GM12872 (cell line): ENCODE results near the gene CST9.

Source experiments
- TF ChIP-seq, protein P1 (sequence below): IDR thresholded peaks from 3 replicates; pipeline ENCODE4 v1.5.1; 2011; ENCODE audit warnings: low read depth, mild to moderate bottlenecking, low read length, moderate library complexity; ENCODE audit not compliant: insufficient read depth

The CST9 gene

GRCh38 chr20:23570178-23570760 is 35.4 kb downstream of the CST9 start:
- TF ChIP-seq, protein P1, sequence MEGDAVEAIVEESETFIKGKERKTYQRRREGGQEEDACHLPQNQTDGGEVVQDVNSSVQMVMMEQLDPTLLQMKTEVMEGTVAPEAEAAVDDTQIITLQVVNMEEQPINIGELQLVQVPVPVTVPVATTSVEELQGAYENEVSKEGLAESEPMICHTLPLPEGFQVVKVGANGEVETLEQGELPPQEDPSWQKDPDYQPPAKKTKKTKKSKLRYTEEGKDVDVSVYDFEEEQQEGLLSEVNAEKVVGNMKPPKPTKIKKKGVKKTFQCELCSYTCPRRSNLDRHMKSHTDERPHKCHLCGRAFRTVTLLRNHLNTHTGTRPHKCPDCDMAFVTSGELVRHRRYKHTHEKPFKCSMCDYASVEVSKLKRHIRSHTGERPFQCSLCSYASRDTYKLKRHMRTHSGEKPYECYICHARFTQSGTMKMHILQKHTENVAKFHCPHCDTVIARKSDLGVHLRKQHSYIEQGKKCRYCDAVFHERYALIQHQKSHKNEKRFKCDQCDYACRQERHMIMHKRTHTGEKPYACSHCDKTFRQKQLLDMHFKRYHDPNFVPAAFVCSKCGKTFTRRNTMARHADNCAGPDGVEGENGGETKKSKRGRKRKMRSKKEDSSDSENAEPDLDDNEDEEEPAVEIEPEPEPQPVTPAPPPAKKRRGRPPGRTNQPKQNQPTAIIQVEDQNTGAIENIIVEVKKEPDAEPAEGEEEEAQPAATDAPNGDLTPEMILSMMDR = no peak

- TF ChIP-seq, protein P1 = no peak
These were observed 36.1 kb downstream of the CST9 start for GRCh38 chr20:23569570-23569969.

DNA sequence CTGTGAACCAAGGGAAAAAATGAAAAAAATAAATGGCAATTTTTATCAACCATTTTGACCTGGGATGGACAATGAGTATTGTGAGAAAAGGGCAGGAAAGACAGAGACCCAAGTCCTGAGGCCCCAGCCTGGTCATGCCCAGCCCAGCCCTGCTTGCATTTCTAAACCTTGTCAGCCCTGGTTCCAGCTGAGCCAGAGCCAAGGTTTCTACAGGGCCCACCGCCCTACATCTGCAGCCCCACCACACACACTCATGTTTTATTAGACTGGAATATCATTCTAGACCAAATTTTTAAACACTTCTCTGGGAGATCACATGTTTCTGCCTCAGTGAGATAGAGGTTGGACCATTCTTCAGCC is 36.8 kb downstream of the CST9 start:
- TF ChIP-seq, protein P1 = no peak

DNA sequence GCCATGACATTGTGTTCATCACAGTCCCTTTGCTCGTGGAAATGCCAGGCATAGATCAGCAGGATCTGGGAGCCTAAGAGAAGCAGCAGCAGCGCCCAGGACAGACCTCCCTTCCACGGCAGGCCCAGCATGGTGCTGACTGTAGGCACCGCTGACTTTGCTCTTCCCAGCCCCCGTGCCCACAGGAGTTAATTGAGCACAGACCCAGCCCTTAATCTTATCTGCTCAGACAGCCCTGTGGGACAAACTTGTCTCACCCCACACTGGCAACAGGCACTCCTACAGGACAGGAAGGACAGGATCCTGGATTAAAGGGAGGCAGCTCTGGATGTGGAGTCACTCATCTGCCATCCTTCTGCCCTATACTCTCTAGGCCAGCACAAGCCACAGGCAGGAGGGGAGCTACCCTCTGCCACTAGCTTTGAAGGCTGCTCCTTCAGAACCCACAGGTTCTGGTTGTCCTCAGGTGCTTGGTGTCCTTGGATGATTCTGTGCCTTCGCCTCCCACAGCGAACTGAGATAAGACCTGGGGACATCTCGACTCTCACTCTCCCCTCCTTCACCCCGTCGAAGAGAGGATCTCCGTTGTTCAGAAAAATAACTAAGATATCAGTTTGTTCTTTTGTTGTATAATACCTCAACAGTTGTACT is 37.3 kb downstream of the CST9 start, which contains the start of gene CST9L:
TSS of gene CST9L (minus strand) at position 165 of the 651 bp plus-strand sequence. CDS start at position 131, 34 bp downstream.
- TF ChIP-seq, protein P1 = no peak

GRCh38 chr20:23566199-23566932 is 39.4 kb downstream of the CST9 start:
- TF ChIP-seq, protein P1 = no peak

DNA sequence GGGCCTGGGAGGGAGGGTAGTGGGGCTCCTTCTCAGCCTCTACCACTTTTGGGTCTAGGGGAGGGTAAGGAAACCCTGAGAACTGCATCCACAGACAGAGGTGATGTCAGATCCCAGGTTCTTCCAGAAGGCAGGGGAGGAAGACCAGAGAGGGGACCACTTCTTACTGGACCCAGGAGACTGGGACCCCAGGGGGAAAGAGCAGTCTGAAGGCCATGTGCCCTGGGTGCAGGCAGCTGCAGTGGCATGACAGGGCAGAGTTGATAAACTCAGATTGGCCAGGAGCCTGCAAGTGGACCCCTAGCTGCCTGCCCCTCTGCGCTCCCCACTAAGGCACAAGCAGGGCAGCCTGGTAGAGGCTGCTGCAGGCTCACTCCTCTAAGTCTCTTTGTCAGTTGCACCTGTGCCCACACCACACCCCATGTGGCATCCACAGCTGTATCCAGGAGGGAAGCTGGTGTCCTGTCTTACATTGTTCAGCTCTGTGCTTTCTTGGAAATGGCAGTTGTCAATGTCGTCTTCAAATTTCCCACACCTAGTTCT is 40.1 kb downstream of the CST9 start:
- TF ChIP-seq, protein P1 = no peak

DNA sequence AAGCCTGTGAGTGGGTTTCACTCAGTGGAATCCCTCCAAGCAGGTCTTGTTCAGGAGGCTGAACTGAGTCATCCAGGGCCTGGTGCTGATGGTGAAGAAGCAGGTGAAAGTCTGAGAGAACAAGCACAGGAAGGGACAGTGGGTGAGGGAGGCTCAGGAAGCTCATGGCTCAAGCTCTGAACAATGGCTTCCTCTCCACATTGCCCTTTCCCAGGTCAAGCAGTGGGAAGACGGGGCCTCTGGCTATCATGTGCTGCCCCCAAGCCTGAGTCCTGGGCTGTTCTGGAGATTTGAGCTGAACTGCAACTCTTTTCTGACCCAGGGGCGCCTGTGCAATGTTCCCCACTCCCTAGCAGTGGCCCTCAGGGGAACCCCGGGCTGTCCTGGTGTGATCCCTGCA is 40.8 kb downstream of the CST9 start:
- TF ChIP-seq, protein P1 = no peak
